Activated CD8-positive, alpha-beta memory T cell treated with anti-CD3 and anti-CD28 coated beads, Interleukin-2, amount 50 U/mL, for 4 hours (primary cell): ENCODE results near the gene SMIM20.

Experiments
- DNase-seq: peaks from one replicate; pipeline ENCODE4 v3.0.0-alpha.2; 2020

SMIM20 gene

DNA sequence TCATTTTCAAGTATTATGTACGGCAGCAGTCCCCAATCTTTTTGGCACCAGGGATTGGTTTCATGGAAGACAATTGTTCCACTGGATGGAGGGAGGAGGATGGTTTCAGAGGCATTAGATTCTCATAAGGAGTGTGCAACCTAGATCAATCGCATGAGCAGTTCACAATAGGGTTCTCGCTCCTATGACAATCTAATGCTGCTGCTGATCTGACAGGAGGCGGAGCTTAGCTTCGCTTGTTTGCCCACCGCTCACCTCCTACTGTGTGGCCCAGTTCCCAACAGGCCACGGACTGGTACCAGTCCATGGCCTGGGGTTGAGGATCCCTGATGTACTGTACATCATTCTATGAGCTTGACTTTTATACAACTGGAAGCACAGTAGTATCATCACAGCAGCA is 48.4 kb downstream of the SMIM20 start:
- no peak for DNase-seq

DNA sequence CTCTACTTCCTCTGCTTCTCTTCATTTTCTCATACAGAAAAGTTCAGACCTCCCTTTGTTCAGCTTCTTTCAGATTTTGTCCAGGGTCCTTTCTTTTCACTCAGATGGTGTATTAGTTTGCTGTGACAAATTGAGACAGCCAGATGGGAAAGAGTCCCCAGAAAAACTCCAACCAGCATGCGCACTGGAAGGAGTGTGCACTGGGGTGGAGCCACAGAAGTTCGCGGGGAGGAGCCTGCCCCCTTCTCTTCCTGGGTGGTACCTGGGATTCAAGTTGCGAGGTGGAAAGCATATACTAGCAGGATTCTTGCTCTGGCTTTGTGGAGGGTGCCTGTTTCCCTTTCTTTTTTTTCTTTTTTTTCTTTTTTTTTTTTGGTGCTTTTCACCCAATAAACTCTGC is 51.6 kb downstream of the SMIM20 start:
- no peak for DNase-seq

DNA sequence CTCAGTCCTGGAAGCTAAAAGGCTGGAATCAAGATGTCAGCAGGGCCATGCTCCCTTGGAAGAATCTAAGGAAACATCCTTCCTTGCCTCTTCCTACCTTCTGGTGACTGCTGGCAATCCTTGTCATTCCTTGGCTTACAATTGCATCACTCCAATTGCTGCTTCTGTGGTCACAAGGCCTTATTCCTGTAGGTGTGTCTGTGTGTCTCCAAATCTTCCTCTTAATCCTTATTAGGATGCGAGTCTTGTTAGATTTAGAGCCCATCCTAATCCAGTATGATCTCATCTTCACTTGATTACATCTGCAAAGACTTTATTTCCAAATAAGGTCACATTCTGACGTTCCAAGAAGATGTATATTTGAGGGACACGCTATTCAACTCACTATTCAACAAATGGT is 52.2 kb downstream of the SMIM20 start:
- DNase-seq: no peak

DNA sequence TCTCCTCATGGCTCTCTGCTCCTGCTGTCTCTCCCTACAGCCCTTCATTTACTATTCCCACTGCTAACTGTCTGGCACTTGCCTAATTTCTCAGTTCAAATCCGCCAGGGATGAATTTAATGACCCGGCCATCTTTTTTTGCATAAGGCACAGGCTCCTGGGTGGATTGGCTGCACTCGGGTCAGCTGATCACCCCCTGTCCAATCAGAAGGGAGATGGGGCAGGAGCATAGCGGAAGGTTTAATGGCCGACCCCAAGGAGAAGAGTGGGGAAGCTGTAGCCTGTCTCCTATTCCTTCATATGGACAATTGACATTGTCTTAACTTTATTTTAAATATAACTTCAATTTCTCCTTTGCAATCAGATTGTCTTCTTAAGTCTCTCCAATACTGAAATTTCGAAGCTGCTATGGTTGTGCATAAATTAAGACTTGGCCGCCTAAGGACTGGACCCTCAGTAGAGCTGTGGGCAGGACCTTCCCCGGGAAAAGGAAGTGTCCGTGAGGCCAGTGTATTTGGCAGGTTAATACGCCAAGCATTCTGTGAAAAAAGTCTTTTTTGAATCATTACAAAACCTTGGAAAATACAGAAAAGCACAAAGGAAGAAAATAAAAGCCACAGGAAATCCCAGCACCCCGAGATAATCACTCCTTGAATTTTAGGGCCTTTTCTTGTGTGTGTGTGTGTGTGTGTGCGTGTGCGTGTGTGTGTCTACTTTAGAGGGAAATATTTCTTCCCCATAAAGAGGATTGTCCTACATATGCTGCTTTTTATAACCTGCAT is 55.5 kb downstream of the SMIM20 start:
- DNase-seq: no peak

DNA sequence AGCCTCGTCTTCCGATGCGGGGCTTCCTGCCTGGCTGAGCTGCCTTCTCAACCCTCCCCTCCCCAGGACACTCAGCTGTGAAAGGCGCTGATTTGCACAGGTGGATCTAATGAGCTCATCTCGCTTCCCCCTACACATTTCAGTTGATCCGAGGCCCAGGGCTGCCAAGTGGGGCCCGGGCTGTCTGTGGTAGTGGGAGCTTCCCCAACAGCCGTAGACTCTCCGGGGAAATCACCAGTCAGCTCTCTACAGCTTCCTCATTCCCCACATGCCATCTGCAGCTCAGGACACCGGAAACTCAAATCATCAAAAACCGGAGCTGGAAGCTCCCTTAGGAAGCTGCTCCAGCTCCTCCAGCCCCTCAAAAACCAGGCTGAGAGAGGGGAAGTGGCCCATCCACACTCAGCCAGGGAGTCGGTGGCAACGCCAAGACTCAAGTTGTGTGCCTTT is 56.2 kb downstream of the SMIM20 start:
- DNase-seq: no peak

DNA sequence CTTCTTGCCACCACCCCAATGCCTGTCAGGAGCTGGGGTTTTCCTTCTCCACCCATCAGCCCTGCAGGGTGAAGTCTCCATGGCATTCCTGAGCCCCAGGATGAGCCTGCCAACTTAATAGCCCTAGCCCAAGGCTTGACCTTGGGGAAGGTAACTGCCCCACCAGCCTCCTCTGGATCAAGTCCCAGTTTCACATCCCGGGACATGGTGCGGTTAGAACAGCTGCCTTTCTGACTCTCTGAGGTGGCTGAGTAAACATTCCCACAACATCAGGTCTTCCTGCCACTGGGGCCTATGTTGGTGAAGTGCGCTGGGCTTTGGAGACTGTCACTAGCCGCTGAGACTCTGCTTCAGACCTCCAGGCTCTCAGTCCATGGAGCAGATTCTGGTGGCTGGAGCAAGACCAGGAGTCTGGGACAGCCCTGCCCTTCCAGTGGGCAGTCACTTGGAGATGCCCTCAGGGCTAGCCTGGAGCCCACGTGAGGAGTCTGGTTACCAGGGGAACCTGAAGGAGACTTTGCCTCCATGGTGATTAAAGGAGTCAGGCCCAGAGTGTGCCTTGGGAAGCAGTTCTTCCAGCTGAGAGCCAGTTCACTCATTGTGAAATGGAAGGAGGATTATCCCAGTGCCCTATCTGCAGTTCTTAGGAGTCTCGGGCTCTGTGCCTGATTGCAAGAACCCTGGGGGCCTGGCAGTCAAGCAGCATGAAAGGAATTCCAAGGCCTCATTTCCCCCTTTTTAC is 56.8 kb downstream of the SMIM20 start:
- DNase-seq: no peak

DNA sequence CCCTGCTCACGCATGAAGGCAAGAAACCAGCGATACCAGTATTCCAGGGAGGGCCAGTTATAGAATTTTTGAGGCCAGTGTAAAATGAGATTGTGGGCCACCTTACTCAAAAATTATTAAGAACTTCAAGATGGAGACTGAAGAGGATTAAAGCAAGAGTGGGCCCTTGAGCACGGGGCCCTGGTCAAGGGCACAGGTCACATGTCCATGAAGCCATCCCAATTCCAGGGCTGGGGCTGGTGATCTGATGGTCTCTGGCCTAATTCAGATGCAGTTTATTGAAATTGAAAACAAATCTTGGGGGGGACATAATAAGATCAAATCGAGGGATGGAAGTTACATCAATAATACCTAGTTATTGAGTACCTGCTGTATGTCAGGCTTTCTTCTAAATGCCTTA is 58.3 kb downstream of the SMIM20 start:
- DNase-seq: no peak

DNA sequence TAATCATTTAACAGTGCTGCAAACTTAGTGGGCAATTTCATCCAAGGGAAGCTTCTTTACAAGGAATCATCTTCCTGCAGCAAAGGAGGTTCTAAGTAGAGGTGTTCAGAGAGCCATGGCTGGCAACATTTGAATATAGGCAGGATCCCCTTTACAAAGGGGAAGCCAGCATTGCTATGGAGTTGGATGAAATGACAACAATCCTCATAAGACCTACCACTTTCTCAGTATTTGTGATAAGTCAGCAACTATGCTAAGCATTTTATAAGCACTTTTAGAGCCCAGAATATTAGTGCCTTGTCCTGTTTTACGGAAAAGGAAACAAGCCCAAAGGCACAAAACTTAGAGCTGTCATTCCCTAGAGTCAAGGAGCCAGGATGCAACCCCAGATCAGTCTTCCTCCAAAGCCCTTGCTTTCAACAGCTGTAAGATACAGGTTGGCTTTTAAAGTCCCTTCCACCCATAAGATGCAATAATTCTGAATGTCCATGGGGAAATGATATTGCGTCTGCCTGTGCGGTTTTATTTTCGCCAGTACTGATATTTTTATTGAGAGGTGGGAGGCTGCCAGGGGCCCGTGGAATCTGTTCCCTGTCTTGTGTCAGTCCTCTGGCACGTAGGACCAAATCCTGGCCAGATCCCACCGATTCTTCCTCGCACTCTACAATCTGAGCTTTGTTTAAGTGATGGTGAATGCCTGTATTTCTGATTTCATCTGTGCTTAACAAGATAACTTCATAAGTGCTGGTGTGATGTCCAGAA is 59.1 kb downstream of the SMIM20 start:
- DNase-seq: no peak

DNA sequence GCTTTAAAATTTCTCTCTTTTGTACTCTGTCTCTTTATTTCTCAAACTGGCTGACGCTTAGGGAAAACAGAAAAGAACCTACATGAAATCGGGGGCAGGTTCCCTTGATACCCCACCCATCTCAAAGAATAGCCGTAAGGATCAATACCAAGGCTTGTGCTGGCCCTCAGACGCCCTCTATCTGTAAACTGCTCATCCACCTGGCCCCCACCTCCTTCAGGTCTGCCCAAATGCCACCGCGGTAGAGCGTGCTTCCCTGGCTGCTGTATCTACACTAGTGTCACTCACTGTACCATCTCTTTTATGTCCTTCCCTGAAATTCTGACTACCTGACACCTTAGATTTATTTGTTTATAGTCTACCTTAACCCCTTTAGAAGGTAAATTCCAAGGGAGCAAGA is 62.8 kb downstream of the SMIM20 start:
- DNase-seq: no peak

DNA sequence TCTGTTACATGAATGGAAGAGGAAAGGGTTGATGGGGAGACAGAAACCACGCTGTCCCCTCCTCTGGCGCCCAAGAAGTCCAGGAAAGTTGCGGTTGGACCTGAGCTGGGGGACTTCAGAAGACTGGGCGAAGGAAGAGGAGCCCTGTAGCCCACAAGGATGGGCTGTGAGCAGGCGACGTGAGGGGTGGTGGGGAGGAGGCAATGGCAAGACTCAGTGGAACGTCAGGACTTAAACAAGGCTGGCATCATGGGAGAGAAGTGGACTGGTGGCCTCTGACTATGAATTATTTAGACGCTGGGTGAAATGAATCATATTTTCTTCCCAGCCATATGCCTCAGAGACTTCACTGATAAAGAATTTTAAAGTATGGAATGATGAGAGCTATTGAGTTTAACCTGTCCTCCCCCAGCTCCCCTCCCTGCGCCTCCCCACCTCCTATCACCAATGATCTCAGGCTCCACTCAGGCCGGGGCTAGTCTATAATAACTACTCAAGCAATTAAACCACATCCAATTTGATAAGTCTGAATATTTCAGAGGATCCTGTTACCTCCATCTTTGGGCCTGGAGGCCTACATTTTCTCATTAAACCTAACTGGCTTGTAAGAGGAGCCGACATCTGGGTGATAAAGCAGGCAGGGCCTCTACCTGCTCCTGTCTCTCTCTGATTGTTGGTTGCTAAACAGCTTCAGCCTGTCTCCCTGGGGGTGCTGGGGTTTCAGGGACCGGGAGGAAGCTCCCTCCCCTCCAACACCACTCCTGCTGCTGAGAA is 63.6 kb downstream of the SMIM20 start:
- DNase-seq: no peak

DNA sequence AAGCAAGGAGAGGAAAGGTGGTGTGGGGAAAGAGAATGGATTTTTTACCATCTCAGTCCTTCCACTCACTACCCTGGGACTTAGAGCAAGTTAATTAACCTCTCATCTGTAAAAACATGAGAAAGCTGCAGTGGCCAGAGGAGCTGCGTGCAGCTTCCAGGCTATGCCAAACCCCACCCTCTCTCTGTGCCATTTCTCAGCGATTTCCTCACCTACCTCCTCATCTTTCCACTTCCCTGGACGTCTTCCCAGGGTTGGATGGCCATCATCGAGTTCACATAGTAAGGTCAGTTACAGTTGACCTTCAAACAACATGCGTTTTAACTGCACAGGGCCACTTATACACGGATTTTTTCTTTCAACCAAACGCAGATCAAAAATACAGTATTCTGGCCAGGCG is 64.3 kb downstream of the SMIM20 start:
- no peak for DNase-seq
